ENCODE results near the gene HMCN1. TPM values are rescaled to one million over a fixed set of nuclear protein-coding genes. Genes with fewer than 3 reads are reported as not detected.
"Not testable (repeated sequence)": the region's sequence is repeated elsewhere in the genome, so short reads cannot be mapped to it uniquely, and the experiment has no call there.

HMCN1 gene
- total RNA-seq, 1 donor from 2014 or later, result 28.0 TPM

GRCh38 chr1:185880330-185880729 lies 146.1 kb downstream of the HMCN1 start:
- Histone ChIP-seq H3K4me1 (no peaks in the 10 kb centered on the region), H3K9me3 (no peaks in the 10 kb centered on the region), H3K36me3 (no peaks in the 10 kb centered on the region), H3K27me3 (ENCODE audit: low read depth) (no peaks in the 10 kb centered on the region), H3K4me3 (no peak overlapping the region), H3K27ac (no peak overlapping the region)
- no peak for ATAC-seq
- DNase-seq, result no peak
- no peak for TF ChIP-seq CTCF (IDR thresholded peaks at IDR 0.05)
- intact Hi-C loops (cut with DNase I), result no loop called here

DNA sequence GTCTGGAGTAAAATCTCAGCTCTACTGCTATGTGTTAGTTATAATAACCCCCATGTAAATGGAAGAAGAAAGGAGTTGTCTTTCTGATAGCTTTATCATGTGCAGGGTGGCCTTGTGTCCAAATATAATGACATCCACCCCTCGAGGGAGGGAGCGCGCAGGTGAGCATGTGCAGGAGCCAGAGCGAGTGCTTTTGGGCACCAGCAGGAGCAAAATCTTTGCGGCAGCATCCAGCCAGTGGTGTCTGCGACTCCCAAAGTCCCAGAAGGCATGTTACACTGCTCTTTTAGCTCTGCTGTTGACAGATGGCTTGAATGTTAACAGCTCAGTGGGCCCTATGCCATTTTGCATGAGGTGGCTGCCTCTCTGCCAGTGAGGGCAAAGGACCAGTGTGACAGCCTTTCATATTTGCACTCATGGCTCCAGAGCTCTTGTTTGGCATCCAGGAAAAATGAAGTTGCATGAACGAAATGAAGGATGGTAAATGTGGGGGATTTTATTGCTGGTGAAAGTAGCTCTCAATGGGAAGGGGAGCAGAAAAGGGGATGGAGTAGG lies 146.7 kb downstream of the HMCN1 start:
- Histone ChIP-seq H3K4me1 (no peaks in the 10 kb centered on the region), H3K9me3 (no peaks in the 10 kb centered on the region), H3K27me3 (ENCODE audit: low read depth) (no peaks in the 10 kb centered on the region), H3K27ac (no peak overlapping the region), H3K36me3 (no peaks in the 10 kb centered on the region), H3K4me3 (no peak overlapping the region)
- DNase-seq (no peak), ATAC-seq (no peak)
- intact Hi-C loops (cut with DNase I), result no loop called here
- TF ChIP-seq CTCF (IDR thresholded peaks at IDR 0.05), result no peak

- Histone ChIP-seq H3K9me3 (no peaks in the 10 kb centered on the region), H3K27ac (no peak overlapping the region), H3K27me3 (ENCODE audit: low read depth) (no peaks in the 10 kb centered on the region), H3K4me3 (no peak overlapping the region), H3K4me1 (no peaks in the 10 kb centered on the region), H3K36me3 (no peaks in the 10 kb centered on the region)
- intact Hi-C loops (cut with DNase I), result no loop called here
- no peak for TF ChIP-seq CTCF (IDR thresholded peaks at IDR 0.05)
- no peak for ATAC-seq
- DNase-seq, result no peak
These were observed 151.9 kb downstream of the HMCN1 start for GRCh38 chr1:185886046-185886445.

DNA sequence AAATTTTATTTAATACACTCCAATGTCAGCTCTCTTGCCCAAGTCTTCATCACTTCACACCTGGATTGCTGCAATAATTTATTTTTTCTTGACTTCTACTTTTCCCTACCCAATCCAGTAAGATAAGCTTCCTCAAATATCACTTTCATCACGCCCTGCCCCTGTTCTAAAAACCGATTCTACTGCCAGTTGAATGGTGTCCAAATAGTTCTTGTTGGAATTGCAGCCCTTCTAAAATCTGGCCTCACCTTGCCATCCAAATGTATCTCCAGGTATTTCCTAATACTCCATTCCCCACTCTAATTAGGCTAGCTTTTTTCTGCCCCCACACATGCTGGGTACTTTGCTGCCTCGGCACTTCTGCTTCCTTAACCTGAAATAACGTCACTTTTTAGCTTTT lies 152.5 kb downstream of the HMCN1 start:
- Histone ChIP-seq H3K36me3 (no peaks in the 10 kb centered on the region), H3K9me3 (no peaks in the 10 kb centered on the region), H3K27me3 (ENCODE audit: low read depth) (no peaks in the 10 kb centered on the region), H3K4me1 (no peaks in the 10 kb centered on the region), H3K27ac (no peak overlapping the region), H3K4me3 (no peak overlapping the region)
- intact Hi-C loops (cut with DNase I), result no loop called here
- TF ChIP-seq CTCF (IDR thresholded peaks at IDR 0.05), result no peak
- DNase-seq (no peak), ATAC-seq (no peak)

GRCh38 chr1:185892831-185893403 lies 158.7 kb downstream of the HMCN1 start:
- H3K27me3 ChIP-seq (ENCODE audit: low read depth); DNase-seq; H3K9me3 ChIP-seq; H3K4me3 ChIP-seq; H3K27ac ChIP-seq; H3K4me1 ChIP-seq; intact Hi-C loops (cut with DNase I); H3K36me3 ChIP-seq; ATAC-seq: not testable (repeated sequence)

DNA sequence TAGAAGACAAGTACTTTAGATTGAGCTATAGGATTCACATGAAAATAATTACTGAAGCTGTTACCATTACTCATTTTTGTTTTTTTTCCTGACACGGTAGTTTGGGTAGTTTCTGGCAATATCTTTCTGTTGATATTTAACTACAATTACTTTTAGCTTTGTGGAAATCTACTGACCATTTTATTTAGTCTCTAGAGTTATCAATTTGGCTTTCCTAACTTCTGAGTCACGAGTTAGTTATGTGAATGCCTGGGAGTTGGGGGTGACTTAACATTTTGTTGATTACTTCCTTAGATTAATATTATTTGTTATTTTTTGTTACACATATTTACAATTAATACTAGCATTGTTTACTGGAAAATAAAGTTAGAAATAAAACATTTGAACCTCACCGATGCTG lies 160.6 kb downstream of the HMCN1 start:
- intact Hi-C loops (cut with DNase I), result no loop called here
- Histone ChIP-seq H3K4me1 (no peaks in the 10 kb centered on the region), H3K4me3 (no peak overlapping the region), H3K27ac (no peak overlapping the region), H3K9me3 (no peaks in the 10 kb centered on the region), H3K36me3 (no peaks in the 10 kb centered on the region), H3K27me3 (ENCODE audit: low read depth) (no peaks in the 10 kb centered on the region)
- ATAC-seq, result no peak
- no peak for DNase-seq
- TF ChIP-seq CTCF (IDR thresholded peaks at IDR 0.05), result no peak
